Sigmoid colon (tissue), 4 donors: ENCODE data around the gene RPGR.

ENCODE experiments used
- CTCF ChIP-seq, 4 experiments: fragments of 450-650 bp in 3 of 4; fragments of 200-600 bp in 1 of 4; IDR thresholded peaks; one replicate each; pipeline ENCODE4 v1.5.1; 2016 to 2019; ENCODE audit warnings: antibody characterized with exemption in 4 of 4, mild to moderate bottlenecking in 3 of 4, moderate library complexity in 2 of 4
- EP300 ChIP-seq, 4 donors: sonication (generic); formaldehyde crosslinking; IDR thresholded peaks; one replicate each; pipeline ENCODE4 v1.6.1; 2017; ENCODE audit warnings: antibody characterized with exemption in 4 of 4
- POLR2A ChIP-seq, 2 donors: fragments of 450-650 bp; IDR thresholded peaks; one replicate each; pipeline ENCODE4 v1.6.1; 2016; ENCODE audit warnings: antibody characterized with exemption in 2 of 2, mild to moderate bottlenecking in 2 of 2, moderate library complexity in 2 of 2
- POLR2AphosphoS5 ChIP-seq, 4 donors: sonication (generic); formaldehyde crosslinking; IDR thresholded peaks; one replicate each; pipeline ENCODE4 v1.6.1; 2017; ENCODE audit warnings: antibody characterized with exemption in 4 of 4

- TF ChIP-seq CTCF (IDR thresholded peaks at IDR 0.05) (no peak), POLR2AphosphoS5 (IDR thresholded peaks at IDR 0.05) (no peak), EP300 (IDR thresholded peaks at IDR 0.05) (no peak), POLR2A (IDR thresholded peaks at IDR 0.05) (no peak)
Measured at GRCh38 chrX:38277136-38277535, 50.2 kb downstream of the RPGR start.
